Prostate gland (tissue), 1 donor: ENCODE results near the gene GHSR.

ENCODE experiments used
- POLR2A ChIP-seq: fragments of 450-650 bp; IDR thresholded peaks from one replicate; pipeline ENCODE4 v1.6.1; 2016; ENCODE audit warnings: antibody characterized with exemption, mild to moderate bottlenecking
- POLR2AphosphoS5 ChIP-seq: sonication (generic); formaldehyde crosslinking; IDR thresholded peaks from one replicate; pipeline ENCODE4 v1.6.1; 2017; ENCODE audit warnings: antibody characterized with exemption

GRCh38 chr3:172397716-172398405 lies 50.4 kb downstream of the GHSR start:
- TF ChIP-seq POLR2A (no peak), POLR2AphosphoS5 (no peak)
